ENCODE results near the gene TMEM178B. TPM values are rescaled to one million over a fixed set of nuclear protein-coding genes. Genes with fewer than 3 reads are reported as not detected.
A peak's percentile ranks its signal among the peaks of the same experiment; 100 is the strongest.

The TMEM178B gene
- polyA plus RNA-seq, 1 donor, result 0.57 TPM

DNA sequence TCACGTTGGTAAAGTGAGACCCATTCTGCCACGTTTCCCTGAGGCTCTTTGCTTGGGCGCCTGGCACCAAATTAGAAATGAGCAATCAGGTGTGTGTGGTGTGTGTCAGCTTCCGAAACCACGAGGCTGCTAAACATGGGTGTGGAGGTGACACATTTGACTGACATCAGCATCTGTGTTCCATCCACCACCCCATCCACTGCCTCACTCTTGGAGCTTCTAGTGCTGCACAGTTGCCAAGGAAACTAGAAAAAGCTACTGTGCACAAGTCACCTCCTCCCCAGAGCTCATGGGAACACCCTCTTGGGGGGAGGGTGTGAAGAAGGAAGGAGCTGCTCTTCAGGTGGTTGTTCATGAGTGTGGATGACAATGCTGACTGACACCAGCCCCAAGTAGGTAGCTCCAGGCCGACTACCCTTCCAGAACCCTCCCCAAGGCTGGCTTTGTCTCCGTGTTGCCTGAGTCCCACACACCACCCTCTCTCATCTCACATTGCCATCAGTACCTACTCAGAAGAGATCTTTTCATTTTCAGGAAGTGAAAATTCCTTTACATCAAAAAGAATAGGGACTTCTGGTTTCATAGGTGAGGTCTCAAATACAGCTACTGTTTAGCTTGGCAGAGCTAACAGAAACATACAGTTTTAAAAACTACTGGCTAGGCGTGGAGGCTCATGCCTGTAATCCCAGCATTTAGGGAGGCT is 152.2 kb downstream of the TMEM178B start:
- no peak for DNase-seq

DNA sequence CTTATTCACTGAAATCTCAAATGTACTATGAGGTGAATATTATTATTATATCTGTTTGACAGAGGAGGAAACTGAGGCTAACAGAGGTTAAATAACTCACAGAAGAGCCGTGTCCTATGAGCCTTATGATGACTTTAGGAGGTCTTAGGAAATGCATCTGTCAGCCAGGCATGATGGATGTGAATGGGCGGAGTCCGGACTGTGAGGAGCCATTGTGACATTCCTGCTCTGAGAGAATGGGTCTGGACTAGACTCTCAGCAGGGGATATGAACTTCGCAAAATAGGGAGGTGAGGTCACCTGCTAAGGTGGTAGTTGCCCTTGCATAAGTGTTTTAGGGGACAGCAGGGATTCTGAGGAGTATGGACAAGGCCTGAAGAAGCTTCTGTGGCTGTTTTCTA is 153.6 kb downstream of the TMEM178B start:
- no peak for DNase-seq

GRCh38 chr7:141228482-141228881 is 154.6 kb downstream of the TMEM178B start:
- DNase-seq, result no peak

DNA sequence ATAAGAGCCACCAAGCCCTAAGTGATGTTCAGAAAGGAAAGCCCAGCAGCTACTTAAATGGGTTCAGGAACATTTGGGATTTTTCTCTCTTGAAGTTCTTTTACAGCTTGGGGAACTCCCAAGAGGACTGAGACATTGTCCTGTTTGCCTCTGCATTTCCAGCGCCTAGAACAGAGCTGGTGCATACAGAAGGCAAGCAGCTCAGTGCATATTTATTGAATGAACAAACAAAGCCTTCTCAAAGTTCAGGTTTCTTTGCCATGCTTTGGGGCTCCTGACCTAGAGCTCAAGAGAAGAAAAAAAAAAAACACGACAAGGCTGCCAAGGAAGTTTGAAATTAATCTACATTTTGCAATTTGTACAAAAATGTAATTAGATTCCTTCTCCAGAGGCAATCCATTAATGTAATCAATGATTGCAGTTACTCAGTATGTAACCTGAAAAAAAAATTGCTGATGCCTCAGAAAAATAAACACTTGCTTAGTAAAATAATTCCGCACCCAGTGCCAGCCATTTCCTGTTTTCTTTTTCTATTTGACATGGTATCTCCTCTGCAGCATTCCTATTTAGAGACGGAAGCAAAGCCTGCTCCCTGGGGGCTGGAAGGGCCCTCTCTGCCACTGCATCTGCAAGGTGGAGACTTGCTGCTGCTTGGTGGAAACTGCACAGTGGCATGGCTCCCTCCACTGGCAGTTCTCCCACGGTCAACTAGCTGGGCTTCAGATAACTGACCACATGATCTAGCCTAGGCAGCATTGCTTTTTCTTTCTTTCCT is 157.3 kb downstream of the TMEM178B start:
- DNase-seq, result no peak

DNA sequence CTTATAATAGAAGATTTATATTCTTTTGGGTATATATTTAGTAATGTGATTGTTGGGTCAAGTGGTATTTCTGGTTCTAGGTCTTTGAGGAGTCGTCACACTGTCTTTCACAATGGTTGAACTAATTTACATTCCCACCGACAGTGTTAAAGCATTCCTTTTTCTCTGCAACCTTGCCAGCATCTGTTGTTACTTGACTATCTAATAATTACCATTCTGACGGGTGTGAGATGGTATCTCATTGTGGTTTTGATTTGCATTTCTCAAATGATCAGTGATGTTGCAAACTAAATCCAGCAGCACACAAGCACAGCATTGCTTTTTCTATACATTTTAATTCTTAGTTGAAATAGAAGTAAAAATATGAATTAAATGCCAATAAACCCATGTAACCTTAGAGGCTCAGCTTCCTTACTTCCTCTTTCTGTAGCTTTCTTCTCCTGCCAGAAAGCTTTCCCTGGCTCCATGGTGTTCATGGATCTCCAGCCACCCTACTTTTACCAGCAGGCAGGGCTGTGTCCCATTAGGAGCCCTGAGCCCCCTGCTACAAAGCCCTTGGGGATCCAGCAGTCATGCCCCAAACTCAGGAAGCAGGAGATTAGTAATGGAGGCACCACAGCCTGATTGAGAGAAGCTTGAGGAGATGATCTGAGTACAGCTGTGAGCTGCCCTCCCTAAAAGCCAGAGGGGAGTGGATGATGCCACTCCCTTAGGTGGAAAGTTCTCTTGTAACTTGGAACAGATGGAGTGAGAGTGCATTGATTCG is 158.6 kb downstream of the TMEM178B start:
- DNase-seq, result no peak

- DNase-seq, result no peak
Measured at GRCh38 chr7:141234335-141235105, 160.7 kb downstream of the TMEM178B start.

GRCh38 chr7:141235656-141236055 is 161.8 kb downstream of the TMEM178B start:
- DNase-seq, result no peak

DNA sequence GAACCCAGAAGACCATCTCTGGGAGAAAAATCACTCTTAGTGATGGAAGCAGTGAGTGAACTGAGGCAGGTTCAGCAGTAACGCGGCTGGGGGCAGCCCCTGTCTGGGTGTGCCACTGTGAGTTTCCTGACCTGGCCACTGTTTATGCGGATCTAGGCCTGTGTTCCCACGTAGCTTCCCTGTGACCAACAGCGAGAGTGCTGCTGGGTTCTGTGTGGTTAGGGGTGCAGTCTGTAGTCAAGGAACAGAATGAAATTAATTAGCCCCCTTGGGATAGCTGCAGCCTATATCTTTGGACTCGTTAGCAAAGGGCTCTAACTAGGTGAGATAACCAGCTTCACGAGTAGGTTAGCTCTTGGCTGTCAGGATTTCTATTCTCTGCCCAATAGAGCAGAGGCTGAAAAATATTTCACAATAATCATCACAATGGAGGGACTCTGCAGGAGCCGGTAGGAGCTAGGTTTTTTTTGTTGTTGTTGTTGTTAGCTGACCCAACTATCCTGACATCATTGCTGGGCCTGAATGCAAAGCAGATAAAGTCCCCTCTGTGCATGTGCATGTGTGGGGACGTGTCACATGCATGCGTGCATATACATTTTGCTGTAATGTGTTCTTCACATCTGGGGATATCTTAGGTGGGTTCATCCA is 164.9 kb downstream of the TMEM178B start:
- no peak for DNase-seq

DNA sequence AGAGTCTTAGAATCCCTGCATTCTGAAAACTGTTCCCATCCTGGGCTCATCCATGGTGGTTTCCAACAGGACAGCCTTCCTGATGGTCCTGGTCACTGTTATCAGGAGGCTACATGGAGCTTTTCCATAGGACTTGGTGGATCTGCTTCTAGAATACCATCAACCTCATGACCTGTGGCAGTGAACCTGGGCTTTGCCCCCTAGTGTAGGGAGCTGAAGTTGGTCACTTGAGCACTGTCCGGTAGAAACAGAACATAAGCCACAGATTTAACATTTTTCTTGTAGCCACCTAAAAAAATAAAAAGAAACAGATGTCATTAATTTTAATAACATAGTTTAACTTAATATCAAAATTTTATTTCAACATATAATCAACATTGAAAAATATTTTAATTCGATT is 165.8 kb downstream of the TMEM178B start:
- no peak for DNase-seq

- no peak for DNase-seq
Measured at GRCh38 chr7:141242568-141242967, 168.7 kb downstream of the TMEM178B start.

GRCh38 chr7:141243368-141243767 is 169.5 kb downstream of the TMEM178B start:
- DNase-seq, result no peak

GRCh38 chr7:141244435-141244834 is 170.6 kb downstream of the TMEM178B start:
- no peak for DNase-seq

GRCh38 chr7:141246426-141246825 is 172.6 kb downstream of the TMEM178B start:
- no peak for DNase-seq

- no peak for DNase-seq
Measured at GRCh38 chr7:141251180-141251579, 177.3 kb downstream of the TMEM178B start.

- no peak for DNase-seq
Measured at GRCh38 chr7:141251957-141252356, 178.1 kb downstream of the TMEM178B start.

GRCh38 chr7:141257597-141257996 is 183.7 kb downstream of the TMEM178B start:
- no peak for DNase-seq

DNA sequence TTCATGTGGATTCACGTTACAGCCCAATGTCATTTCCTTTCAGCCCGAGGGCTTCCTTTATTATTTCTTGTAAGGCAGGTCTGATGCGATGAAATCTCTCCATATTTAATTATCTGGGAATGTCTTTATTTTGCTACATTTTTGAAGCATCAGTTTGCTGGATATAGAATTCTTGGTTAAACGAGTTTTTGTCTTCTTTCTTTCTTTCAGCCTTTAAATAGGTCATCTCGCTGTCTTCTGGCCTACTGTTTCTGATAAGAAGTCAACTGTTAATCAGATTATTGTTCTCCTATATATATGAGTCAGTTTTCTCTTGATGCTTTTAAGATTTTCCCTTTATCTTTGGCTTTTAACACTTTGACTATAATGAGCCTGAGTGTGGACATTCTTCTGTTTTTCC is 184.7 kb downstream of the TMEM178B start:
- no peak for DNase-seq

DNA sequence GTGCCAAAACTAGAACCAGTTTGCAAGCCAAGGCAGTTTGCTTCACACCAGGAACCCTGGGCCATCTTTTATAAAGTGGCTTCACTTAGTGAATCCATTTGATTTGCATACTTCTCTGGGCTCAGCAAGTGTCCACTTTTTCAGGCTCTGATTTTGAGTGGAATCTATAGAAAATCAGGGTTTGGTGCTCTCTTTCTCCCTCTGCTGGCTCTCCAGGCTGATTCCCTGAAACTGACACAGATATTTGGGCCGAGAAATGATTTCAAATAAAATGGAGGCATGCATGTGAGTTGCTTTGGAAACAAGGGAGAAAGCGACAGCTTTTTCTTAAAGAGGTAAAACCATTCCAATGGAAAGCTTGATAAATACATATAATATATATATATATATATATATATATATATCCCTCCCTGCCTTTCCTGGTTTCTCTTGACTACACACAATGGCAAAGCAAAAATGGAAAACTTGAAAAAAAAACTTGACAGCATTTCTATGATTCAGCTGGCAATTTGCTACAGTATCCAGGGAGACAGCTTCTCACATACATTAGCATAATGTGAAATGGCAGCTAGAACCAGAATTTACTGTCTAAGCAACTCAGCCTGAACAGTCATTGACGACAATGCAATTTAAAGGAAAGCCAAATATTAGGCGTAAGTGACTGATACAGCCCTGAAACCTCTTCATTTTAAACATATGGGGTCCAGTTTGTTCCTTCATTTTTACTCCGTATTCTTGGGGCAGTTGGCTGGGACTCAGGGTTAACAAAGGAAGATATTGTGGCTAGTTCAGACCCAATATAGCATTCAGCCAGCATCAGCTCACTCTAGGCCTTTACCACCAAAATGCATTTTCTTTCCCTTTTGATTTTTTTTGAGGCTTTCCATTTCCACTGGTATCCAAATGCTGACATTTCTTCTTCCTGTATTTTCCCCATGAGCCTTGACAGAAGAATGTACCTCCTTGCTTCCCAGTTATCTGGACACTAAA is 188.5 kb downstream of the TMEM178B start:
- peak; percentile 1 for DNase-seq

DNA sequence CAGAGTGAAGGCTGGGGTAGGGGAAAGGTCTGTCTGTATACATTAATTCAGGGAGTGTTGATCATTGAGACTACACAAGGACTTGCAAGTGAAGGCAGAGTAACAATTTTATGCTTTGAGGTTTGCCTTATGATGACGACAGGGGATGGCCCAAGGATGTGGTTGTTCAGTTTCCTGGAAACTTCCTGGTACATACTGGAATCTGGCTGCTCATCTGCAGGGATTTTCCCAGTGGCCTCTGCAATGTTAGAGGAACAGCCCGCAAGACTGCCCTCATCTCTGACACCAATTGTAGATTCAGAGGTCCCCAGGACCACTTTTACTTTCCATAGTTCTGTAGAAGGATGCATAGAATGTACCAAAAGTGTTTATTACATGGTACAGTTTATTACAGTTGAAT is 189.6 kb downstream of the TMEM178B start:
- DNase-seq, result no peak

- no peak for DNase-seq
Measured at GRCh38 chr7:141263983-141264382, 190.1 kb downstream of the TMEM178B start.

DNA sequence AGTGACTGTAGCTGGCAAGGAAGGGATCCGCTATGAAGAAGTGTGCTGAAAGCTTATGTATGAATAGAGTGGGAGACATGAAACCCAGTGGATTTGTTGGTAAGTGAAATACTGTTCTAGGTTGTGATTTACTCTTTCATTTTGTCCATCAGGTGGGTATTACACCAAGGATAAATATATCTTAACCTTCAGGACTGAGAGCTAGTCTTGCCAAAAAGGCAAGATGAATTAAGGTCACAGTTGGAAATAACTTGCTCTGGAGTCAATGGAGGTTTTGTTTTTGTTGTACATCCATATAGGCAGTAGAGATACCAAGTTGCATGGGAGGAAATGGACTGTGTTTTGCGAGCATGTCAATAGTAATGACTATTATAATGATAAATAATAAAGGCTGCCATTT is 190.6 kb downstream of the TMEM178B start:
- DNase-seq, result no peak
